ENCODE measurements around the gene ADAMTS20.

DNA sequence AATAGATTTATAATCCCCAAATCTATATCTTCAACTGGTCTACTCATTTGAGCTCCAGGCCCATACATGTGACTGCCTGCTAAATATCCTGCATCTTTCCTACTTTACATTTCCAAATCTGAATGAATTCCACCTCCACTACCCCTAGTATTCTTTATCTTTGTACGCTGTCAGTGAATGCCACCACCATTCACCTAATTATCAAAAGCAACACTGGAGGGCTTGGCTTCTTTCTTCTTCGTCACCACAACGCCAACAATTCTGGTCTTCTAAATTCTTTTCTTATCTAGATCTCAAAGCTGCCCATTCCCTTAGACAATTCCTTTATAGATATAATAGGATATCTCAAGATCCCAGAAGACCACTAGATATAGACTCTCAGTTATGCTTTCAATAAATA, 47.1 kb upstream of the ADAMTS20 start:
- TF ChIP-seq, protein P1, sequence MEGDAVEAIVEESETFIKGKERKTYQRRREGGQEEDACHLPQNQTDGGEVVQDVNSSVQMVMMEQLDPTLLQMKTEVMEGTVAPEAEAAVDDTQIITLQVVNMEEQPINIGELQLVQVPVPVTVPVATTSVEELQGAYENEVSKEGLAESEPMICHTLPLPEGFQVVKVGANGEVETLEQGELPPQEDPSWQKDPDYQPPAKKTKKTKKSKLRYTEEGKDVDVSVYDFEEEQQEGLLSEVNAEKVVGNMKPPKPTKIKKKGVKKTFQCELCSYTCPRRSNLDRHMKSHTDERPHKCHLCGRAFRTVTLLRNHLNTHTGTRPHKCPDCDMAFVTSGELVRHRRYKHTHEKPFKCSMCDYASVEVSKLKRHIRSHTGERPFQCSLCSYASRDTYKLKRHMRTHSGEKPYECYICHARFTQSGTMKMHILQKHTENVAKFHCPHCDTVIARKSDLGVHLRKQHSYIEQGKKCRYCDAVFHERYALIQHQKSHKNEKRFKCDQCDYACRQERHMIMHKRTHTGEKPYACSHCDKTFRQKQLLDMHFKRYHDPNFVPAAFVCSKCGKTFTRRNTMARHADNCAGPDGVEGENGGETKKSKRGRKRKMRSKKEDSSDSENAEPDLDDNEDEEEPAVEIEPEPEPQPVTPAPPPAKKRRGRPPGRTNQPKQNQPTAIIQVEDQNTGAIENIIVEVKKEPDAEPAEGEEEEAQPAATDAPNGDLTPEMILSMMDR (conservative IDR thresholded peaks at IDR 0.05 in 1 of 2, IDR thresholded peaks at IDR 0.05 in 1 of 2; ENCODE audit: extremely low read depth in 1 of 2, insufficient read depth in 1 of 2, low read depth in 1 of 2, low read length in 2 of 2) = no peak
- TF ChIP-seq EZH2 (IDR thresholded peaks at IDR 0.05; ENCODE audit: borderline replicate concordance, low read length) = no peak
